ENCODE data around the gene FAM53B. TPM values are rescaled to one million over a fixed set of nuclear protein-coding genes. Genes with fewer than 3 reads are reported as not detected.
A peak's percentile ranks its signal among the peaks of the same experiment; 100 is the strongest.

Gene FAM53B
- total RNA-seq, 4 donors from 2014 or later: 140 to 253 (median 192) TPM

DNA sequence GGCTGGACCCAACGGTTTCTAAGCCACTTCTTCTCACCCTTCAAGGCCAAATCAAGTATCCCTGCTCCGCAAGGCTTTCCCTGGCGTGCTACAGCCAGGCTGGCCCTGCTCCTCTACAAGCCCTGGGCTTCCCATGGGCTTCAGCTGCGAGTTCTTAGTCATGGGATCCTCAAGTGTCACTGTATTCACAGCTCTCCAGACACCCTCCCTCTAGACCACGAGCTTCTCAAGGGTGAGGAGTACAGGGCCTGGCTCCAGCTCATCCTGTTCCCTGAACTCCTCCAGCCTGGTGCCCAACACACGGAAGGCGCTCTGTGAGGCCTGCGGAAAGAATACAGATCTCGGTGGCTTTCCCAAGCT, 38.8 kb downstream of the FAM53B start:
- intact Hi-C loops (cut with DNase I; ENCODE audit: low total_unique reads): loop anchor here (2.0 kb wide), 1 partner anchor 15 kb away; no protein-coding TSS in a partner anchor
- no peaks in the 10 kb centered on the region for H3K9me3 ChIP-seq
- H3K4me3 ChIP-seq: no peak overlapping the region
- DNase-seq: peak; percentile 84 to 85
- H3K27me3 ChIP-seq: no peaks in the 10 kb centered on the region
- peak overlapping the region; percentile 93 to 98 (median 96) for H3K27ac ChIP-seq
- TF ChIP-seq, protein P1, sequence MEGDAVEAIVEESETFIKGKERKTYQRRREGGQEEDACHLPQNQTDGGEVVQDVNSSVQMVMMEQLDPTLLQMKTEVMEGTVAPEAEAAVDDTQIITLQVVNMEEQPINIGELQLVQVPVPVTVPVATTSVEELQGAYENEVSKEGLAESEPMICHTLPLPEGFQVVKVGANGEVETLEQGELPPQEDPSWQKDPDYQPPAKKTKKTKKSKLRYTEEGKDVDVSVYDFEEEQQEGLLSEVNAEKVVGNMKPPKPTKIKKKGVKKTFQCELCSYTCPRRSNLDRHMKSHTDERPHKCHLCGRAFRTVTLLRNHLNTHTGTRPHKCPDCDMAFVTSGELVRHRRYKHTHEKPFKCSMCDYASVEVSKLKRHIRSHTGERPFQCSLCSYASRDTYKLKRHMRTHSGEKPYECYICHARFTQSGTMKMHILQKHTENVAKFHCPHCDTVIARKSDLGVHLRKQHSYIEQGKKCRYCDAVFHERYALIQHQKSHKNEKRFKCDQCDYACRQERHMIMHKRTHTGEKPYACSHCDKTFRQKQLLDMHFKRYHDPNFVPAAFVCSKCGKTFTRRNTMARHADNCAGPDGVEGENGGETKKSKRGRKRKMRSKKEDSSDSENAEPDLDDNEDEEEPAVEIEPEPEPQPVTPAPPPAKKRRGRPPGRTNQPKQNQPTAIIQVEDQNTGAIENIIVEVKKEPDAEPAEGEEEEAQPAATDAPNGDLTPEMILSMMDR (IDR thresholded peaks at IDR 0.05 in 4 of 5, conservative IDR thresholded peaks at IDR 0.05 in 1 of 5): no peak
- peak; percentile 40 to 42 for TF ChIP-seq POLR2A (IDR thresholded peaks at IDR 0.05)
- peaks cover 100% of the 10 kb centered on the region in 2 donors for H3K4me1 ChIP-seq
- in situ Hi-C loops (cut with MboI; ENCODE audit: low sequenced_read_pairs in 4 of 4): no loop called here
- peak; percentile 48 for ATAC-seq
- H3K36me3 ChIP-seq: no peaks in the 10 kb centered on the region

DNA sequence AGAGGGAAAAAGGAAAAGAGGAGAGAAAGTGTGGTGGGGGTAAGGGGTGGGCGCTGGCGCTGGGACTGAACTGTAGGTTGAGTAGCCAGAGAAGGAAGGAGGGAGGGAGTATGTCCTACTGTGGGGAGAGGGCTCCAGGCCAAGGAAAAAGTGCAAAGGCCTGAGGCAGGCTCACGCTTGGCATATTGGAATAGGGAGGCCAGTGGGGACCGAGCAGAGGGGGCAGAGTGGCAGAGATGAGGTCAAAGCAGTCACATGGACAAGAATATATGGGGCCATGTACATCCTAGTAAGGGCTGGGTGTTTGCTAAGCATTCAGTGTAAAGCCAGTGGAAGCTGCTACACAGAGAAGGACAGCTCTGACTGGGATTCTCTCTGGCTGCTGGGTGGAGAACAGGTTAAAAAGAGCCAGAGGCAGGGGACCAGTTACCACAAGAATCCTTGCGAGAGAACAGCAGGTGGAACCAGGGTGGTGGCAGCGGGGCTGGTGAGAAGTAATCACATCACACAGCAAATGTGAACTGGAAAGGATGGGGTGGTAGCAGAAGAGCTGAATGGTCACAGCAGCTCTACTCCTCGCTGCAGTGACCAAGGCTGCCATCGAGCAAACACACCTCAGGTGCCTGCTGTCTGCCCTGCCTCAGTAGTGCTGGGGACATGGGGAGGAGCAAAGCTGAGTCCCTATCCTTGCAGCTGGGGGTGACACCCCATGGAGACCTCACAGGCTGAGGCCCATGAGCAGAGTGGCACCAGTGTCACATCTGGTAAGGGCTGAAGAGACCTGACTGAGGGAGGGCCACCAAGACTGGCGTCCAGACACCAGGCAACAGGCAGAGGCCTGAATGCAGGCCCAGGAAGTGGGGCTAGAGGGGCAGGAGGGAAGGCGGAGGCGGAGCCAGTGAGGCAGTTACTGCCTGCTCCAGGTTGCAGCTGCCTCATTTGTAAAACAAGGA, 39.5 kb downstream of the FAM53B start:
- peaks cover 100% of the 10 kb centered on the region in 2 donors for H3K4me1 ChIP-seq
- no peak for ATAC-seq

DNA sequence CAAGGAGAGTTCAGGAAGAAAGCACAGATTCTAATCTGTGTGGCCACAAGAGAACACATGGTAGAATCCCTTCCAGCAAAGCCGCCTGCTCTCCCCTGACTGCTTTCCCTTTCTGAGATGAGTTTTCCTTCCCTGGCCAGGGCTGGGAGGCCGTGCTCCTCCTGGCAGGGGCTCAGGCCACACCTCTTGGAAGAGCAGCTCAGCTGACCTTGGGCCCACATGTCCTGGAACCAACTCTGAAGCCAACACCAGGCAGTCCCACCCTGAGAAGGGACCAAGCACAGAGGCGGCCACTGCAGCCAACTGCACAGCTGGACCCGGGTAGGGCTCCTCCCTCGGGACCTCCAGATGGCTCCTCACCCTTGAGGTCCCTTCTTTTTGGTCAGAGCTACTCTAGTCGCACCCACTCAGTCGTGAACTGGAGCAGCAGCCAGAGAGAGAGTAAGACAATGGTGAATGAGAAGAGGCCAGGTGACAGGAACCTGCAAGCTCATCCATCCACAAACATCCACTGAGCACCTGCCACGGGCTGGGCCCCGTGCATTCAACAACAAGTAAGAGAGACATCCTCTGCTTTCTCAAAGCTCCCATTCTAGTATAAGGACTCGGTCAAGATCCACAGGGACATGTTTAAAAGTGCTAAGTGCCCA, 40.3 kb downstream of the FAM53B start:
- Histone ChIP-seq H3K9me3 (no peaks in the 10 kb centered on the region), H3K4me3 (peak overlapping the region in 3 of 4 donors; percentile 3 to 28 (median 5)), H3K36me3 (no peaks in the 10 kb centered on the region), H3K27me3 (no peaks in the 10 kb centered on the region), H3K27ac (peak overlapping the region; percentile 93 to 98 (median 96)), H3K4me1 (peaks cover 100% of the 10 kb centered on the region in 2 donors)
- DNase-seq: peak; percentile 89 to 95
- peak; percentile 73 to 74 for TF ChIP-seq POLR2A (IDR thresholded peaks at IDR 0.05)
- TF ChIP-seq, protein P1 (IDR thresholded peaks at IDR 0.05 in 4 of 5, conservative IDR thresholded peaks at IDR 0.05 in 1 of 5): no peak
- in situ Hi-C loops (cut with MboI; ENCODE audit: low sequenced_read_pairs in 4 of 4): no loop called here
- intact Hi-C loops (cut with DNase I; ENCODE audit: low total_unique reads): loop anchor here (2.0 kb wide), 1 partner anchor 17 kb away; no protein-coding TSS in a partner anchor
- peak; percentile 35 to 52 for ATAC-seq

More for the DNA sequence above, 39.5 kb downstream of the FAM53B start:
- H3K27me3 ChIP-seq: no peaks in the 10 kb centered on the region
- H3K4me3 ChIP-seq: peak overlapping the region in 3 of 4 donors; percentile 3 to 14 (median 5)
- peak overlapping the region; percentile 93 to 98 (median 96) for H3K27ac ChIP-seq
- H3K9me3 ChIP-seq: no peaks in the 10 kb centered on the region
- in situ Hi-C loops (cut with MboI; ENCODE audit: low sequenced_read_pairs in 4 of 4): no loop called here
- H3K36me3 ChIP-seq: no peaks in the 10 kb centered on the region
- intact Hi-C loops (cut with DNase I; ENCODE audit: low total_unique reads): loop anchor here (2.0 kb wide), 1 partner anchor 16 kb away; no protein-coding TSS in a partner anchor
- TF ChIP-seq POLR2A (IDR thresholded peaks at IDR 0.05): no peak
- no peak for DNase-seq

DNA sequence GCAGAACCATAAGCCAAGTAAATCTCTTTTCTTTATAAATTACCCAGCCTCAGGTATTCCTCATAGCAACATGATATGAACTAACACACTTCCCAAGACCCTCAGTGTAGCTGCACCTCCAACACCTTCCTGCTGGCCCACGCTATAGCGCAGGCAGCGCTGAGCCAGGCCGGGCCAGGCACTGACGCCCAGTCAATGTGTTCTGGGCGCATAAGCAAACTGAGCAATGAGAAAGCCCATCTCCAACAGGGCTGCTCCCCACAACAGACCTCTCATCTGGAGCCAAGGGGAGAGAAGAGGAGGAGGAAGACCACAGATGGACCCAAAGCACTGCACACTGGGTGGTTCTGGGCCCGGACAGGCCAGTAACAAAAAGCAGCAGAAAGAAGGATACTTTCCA, 40.8 kb downstream of the FAM53B start:
- in situ Hi-C loops (cut with MboI; ENCODE audit: low sequenced_read_pairs in 4 of 4): no loop called here
- TF ChIP-seq, protein P1 (IDR thresholded peaks at IDR 0.05 in 4 of 5, conservative IDR thresholded peaks at IDR 0.05 in 1 of 5): no peak
- TF ChIP-seq POLR2A (IDR thresholded peaks at IDR 0.05): no peak
- intact Hi-C loops (cut with DNase I; ENCODE audit: low total_unique reads): no loop called here
- Histone ChIP-seq H3K27ac (peak overlapping the region; percentile 93 to 98 (median 96)), H3K36me3 (no peaks in the 10 kb centered on the region), H3K27me3 (no peaks in the 10 kb centered on the region), H3K9me3 (no peaks in the 10 kb centered on the region), H3K4me3 (peak overlapping the region in 2 of 4 donors; percentile 3 to 28), H3K4me1 (peaks cover 100% of the 10 kb centered on the region in 2 donors)
- ATAC-seq (no peak), DNase-seq (no peak)

All from gastrocnemius medialis (tissue), 4 donors.